ENCODE data around the gene GIPC1.
A peak's percentile ranks its signal among the peaks of the same experiment; 100 is the strongest.

GIPC1 gene

GRCh38 chr19:14433554-14434501 lies 62.1 kb downstream of the GIPC1 start:
- DNase-seq = no peak

- peak; percentile 44 for DNase-seq
These were observed 63.0 kb downstream of the GIPC1 start, which contains the start of gene PKN1 for GRCh38 chr19:14432791-14433553. PKN1 (plus strand) TSS chr19:14433306; CDS start chr19:14433522, 216 bp downstream.

DNA sequence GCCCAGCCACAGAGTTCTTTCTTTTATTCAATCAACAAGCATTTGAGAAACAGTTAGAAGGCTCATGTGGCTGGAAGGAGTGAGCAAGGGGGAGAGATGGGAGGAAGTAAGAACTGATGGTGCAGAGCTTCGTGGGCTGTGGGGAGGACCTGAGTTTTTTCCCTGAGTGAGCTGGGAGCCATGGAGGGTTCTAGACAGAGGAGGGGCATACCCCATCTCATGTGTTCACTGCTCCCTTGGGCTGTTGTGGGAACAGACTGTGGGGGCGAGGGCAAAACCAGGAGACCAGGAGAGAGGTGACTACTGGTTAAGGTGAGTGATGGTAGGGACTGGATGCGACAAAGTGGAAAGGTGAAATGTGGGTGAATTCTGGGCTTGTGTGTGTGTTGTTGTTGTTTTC lies 65.2 kb downstream of the GIPC1 start:
- no peak for DNase-seq

GRCh38 chr19:14428882-14429416 lies 67.0 kb downstream of the GIPC1 start:
- DNase-seq = no peak

Measured in fibroblast of skin of right quadriceps (primary cell).